ENCODE data around the gene INPP1. TPM values are rescaled to one million over a fixed set of nuclear protein-coding genes. Genes with fewer than 3 reads are reported as not detected.

The INPP1 gene
- total RNA-seq, 1 experiment from 2014 or later: 35.0 TPM

- DNase-seq: no peak
- 0 out of 2 replicates have a peak, but pooled peaks cover under 1% of the 10 kb centered on the region for H3K27me3 ChIP-seq
- H3K9me3 ChIP-seq (replicated peaks): 0 out of 2 replicates have a peak, but pooled peaks cover 4% of the 10 kb centered on the region
Observed at GRCh38 chr2:190405070-190405469, 61.7 kb downstream of the INPP1 start.

DNA sequence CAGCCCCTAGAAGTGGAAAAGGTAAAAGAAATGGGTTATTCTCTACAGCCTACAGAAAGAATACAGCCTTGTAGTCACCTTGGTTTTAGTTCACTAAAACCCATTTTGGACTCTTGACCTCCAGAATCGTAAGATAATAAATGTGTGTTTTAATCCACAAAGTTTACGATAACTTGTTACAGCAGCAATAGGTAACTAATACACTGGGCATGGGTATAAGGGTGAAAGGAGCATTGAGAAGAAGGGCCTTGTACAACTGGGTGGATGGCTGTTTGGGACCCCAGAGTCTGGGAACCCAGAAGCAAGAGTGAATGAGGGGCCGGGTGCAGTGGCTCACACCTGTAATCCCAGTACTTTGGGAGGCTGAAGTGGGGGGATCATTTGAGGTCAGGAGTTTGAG, 62.6 kb downstream of the INPP1 start:
- Histone ChIP-seq H3K27ac (no peak overlapping the region), H3K4me3 (no peak overlapping the region), H3K9me3 (replicated peaks) (0 out of 2 replicates have a peak, but pooled peaks cover 4% of the 10 kb centered on the region), H3K36me3 (no peaks in the 10 kb centered on the region), H3K4me1 (peaks cover 5% of the 10 kb centered on the region), H3K27me3 (0 out of 2 replicates have a peak, but pooled peaks cover 3% of the 10 kb centered on the region)
- no peak for DNase-seq

More at GRCh38 chr2:190405070-190405469, 61.7 kb downstream of the INPP1 start:
- Histone ChIP-seq H3K27ac (no peak overlapping the region), H3K4me3 (no peak overlapping the region), H3K4me1 (peaks cover 5% of the 10 kb centered on the region), H3K36me3 (no peaks in the 10 kb centered on the region)

- H3K9me3 ChIP-seq (replicated peaks): 0 out of 2 replicates have a peak, but pooled peaks cover 4% of the 10 kb centered on the region
- H3K4me1 ChIP-seq: peaks cover 5% of the 10 kb centered on the region
- H3K27ac ChIP-seq: no peak overlapping the region
- no peaks in the 10 kb centered on the region for H3K36me3 ChIP-seq
- H3K4me3 ChIP-seq: no peak overlapping the region
- 0 out of 2 replicates have a peak, but pooled peaks cover 3% of the 10 kb centered on the region for H3K27me3 ChIP-seq
- DNase-seq: no peak
Observed at GRCh38 chr2:190406805-190407204, 63.4 kb downstream of the INPP1 start.

GRCh38 chr2:190407246-190407661, 63.9 kb downstream of the INPP1 start:
- 0 out of 2 replicates have a peak, but pooled peaks cover 3% of the 10 kb centered on the region for H3K27me3 ChIP-seq
- no peak overlapping the region for H3K27ac ChIP-seq
- H3K9me3 ChIP-seq (replicated peaks): 0 out of 2 replicates have a peak, but pooled peaks cover 4% of the 10 kb centered on the region
- peak overlapping the region; percentile 75 for H3K4me3 ChIP-seq
- H3K36me3 ChIP-seq: no peaks in the 10 kb centered on the region
- peak in 1 of 2 experiments; percentile 42 for DNase-seq
- peaks cover 5% of the 10 kb centered on the region for H3K4me1 ChIP-seq

DNA sequence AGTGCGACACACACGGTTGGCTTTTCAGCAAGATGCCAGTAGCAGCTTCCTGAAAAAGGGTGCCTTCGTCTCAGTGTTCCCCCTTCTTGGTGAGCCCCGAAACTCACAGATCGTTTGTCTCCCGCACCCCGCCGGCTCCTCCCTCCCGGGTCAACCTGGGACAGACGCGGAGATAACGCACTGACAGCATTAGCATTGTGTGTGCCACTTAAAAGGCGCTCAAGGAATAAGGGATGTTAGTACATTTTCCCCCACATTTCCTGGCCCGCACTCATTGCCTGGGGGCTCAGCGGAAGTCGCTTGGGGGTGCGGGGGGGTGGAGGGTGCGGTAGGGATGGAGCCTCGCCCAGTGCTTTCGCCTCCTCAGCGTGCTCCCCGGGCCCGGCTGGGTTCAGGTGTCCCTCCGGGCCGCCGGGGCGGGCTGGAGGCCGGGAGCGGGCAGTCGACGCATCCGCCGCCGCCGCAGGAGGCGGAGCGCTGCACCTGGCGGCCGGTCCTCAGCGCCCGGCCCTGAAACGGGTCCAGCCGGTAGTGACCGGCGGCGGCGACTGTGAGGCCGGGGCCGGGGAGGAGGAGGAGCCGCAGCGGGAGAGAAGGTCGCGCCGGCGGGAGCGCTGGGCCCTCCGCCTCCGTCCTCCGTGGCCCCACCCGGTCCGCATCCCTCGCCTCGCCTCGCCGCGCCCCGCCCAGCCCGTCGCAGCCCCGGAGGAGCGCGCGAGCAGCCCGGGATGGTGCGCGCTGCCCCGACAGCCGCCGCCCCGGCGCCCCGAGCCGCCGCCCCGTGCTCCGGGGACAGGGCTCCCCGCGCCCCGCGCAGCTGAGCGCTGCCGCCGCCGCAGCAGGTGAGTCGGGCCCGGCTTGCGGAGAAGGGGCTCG, 64.5 kb downstream of the INPP1 start, which contains the start of gene MFSD6:
Gene MFSD6, plus strand, starts transcription at position 694 of the 876 bp plus-strand sequence. CDS start 27,675 bp downstream, outside the sequence.
- DNase-seq: peak; percentile 62 to 68
- Histone ChIP-seq H3K36me3 (no peaks in the 10 kb centered on the region), H3K4me3 (peak within 1 kb of the TSS; percentile 75), H3K27me3 (0 out of 2 replicates have a peak, but pooled peaks cover 3% of the 10 kb centered on the region), H3K4me1 (peaks cover 5% of the 10 kb centered on the region), H3K27ac (peak within 1 kb of the TSS; percentile 1; the same call in 1 of the 2 replicates), H3K9me3 (replicated peaks) (0 out of 2 replicates have a peak, but pooled peaks cover 3% of the 10 kb centered on the region)

DNA sequence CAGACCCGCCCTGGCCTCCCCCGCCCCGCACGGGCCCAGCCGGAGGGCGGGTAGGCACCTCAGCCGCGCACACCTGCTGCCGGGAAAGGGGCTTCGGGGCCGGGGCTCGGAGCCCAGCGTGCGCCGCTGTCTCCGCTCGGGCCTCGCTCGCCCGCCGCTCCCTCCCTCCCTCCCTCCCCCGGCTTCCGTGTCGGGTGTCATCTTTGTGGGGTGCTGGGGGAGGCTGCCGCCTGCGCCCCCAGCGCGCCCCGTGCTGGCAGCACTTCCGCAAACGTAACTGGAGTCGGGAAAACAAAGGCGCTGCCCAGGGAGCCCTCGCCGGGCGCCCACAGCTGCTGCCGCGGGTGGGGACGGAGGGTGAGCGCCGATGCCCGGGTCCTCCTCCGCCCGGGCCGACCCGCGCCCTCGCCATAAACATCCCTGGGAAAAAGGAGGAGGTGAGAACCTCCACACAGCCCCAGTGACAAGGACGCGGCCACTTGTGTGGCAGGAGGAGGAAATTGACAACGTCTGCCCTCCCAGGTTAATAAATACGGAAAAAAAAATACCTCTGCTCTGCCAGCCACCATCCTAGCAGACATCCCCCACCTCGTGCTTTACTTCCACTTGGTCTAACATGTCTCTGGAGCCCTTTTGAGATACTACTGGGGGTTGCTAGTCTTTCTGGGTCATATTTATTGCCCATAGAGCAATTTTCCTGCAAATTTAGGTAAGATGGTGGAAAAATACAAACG, 65.3 kb downstream of the INPP1 start:
- H3K27me3 ChIP-seq: 0 out of 2 replicates have a peak, but pooled peaks cover 3% of the 10 kb centered on the region
- DNase-seq: peak; percentile 80 to 85
- no peaks in the 10 kb centered on the region for H3K36me3 ChIP-seq
- H3K27ac ChIP-seq: peak overlapping the region; percentile 1; the same call in 1 of the 2 replicates
- H3K4me3 ChIP-seq: peak overlapping the region; percentile 75
- H3K9me3 ChIP-seq (replicated peaks): no peaks in the 10 kb centered on the region
- peaks cover 5% of the 10 kb centered on the region for H3K4me1 ChIP-seq

- peak overlapping the region; percentile 75 for H3K4me3 ChIP-seq
- H3K36me3 ChIP-seq: no peaks in the 10 kb centered on the region
- H3K27ac ChIP-seq: no peak overlapping the region
- H3K27me3 ChIP-seq: 0 out of 2 replicates have a peak, but pooled peaks cover 3% of the 10 kb centered on the region
- H3K4me1 ChIP-seq: peaks cover 5% of the 10 kb centered on the region
- no peaks in the 10 kb centered on the region for H3K9me3 ChIP-seq (replicated peaks)
- DNase-seq: peak in 1 of 2 experiments; percentile 36
Observed at GRCh38 chr2:190409616-190410015, 66.2 kb downstream of the INPP1 start.

DNA sequence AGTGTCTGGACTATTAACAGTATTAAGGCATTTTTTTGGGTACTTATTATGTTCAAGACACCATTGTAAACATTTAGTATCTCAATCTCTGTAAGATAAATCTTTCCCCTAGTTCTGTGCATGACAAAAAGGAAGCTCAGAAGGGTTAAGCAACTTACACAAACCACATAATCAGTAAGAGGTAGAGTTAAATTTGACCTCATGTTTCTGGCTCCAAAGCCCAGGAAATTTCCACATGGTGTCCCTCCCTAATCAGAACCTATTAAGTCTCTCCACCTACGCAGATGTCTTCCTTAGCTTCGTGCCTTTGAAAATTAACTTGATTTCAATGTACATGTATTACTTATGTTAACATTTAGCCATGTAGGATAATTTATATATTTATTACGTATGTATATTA, 66.8 kb downstream of the INPP1 start:
- no peak for DNase-seq
- Histone ChIP-seq H3K27ac (no peak overlapping the region), H3K27me3 (0 out of 2 replicates have a peak, but pooled peaks cover 3% of the 10 kb centered on the region), H3K4me1 (peaks cover 5% of the 10 kb centered on the region), H3K36me3 (no peaks in the 10 kb centered on the region), H3K4me3 (no peak overlapping the region), H3K9me3 (replicated peaks) (no peaks in the 10 kb centered on the region)

DNA sequence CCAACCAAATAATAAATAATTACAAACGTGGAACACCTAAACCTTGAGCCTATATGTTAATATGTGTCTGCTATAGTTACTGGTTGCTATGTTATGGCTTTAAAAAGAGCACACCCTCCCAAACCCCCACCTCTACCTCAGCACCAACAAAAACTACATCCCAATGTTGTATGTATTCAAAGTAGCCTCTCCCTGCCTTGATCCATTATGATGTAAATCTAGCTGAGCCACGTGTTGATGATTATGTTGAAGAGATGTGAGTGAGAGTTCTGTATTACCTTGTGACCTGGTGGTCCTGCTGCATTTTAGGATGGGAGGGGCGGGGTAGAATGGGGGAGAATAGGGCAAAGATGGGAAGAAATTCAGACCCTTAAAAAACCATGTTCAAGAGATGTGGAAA, 69.6 kb downstream of the INPP1 start:
- no peaks in the 10 kb centered on the region for H3K9me3 ChIP-seq (replicated peaks)
- H3K4me3 ChIP-seq: no peak overlapping the region
- H3K36me3 ChIP-seq: no peaks in the 10 kb centered on the region
- no peak for DNase-seq
- peaks cover 5% of the 10 kb centered on the region for H3K4me1 ChIP-seq
- H3K27me3 ChIP-seq: 0 out of 2 replicates have a peak, but pooled peaks cover 3% of the 10 kb centered on the region
- no peak overlapping the region for H3K27ac ChIP-seq

- 0 out of 2 replicates have a peak, but pooled peaks cover 3% of the 10 kb centered on the region for H3K27me3 ChIP-seq
- no peaks in the 10 kb centered on the region for H3K9me3 ChIP-seq (replicated peaks)
- no peak overlapping the region for H3K4me3 ChIP-seq
- no peaks in the 10 kb centered on the region for H3K36me3 ChIP-seq
- no peak overlapping the region for H3K27ac ChIP-seq
- peaks cover 5% of the 10 kb centered on the region for H3K4me1 ChIP-seq
- DNase-seq: no peak
Observed at GRCh38 chr2:190413421-190413820, 70.0 kb downstream of the INPP1 start.

DNA sequence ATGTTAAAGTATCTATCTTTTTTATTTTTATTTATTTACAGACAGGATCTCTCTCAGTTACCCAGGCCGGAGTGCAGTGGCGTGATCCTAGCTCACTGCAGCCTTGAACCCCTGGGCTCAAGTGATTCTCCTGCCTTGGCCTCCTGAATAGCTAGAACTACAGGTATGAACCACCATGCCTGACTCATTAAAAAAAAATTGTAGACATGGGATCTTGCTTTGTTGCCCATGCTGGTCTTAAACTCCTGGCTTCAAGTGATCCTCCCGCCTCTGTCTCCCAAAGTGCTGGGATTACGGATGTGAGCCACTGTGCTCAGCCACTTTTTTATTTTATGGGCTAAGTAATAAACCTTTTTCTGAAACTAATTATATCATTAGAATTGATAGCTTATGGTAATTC, 71.9 kb downstream of the INPP1 start:
- H3K27ac ChIP-seq: no peak overlapping the region
- no peaks in the 10 kb centered on the region for H3K9me3 ChIP-seq (replicated peaks)
- no peak for DNase-seq
- H3K4me3 ChIP-seq: no peak overlapping the region
- H3K36me3 ChIP-seq: no peaks in the 10 kb centered on the region
- H3K4me1 ChIP-seq: no peaks in the 10 kb centered on the region; the same call in 1 of the 2 replicates
- 0 out of 2 replicates have a peak, but pooled peaks cover under 1% of the 10 kb centered on the region for H3K27me3 ChIP-seq

- Histone ChIP-seq H3K9me3 (replicated peaks) (no peaks in the 10 kb centered on the region), H3K4me3 (no peak overlapping the region), H3K27me3 (no peaks in the 10 kb centered on the region), H3K4me1 (no peaks in the 10 kb centered on the region; the same call in 1 of the 2 replicates), H3K27ac (no peak overlapping the region), H3K36me3 (no peaks in the 10 kb centered on the region)
- peak in 1 of 2 experiments; percentile 41 for DNase-seq
Observed at GRCh38 chr2:190415794-190416775, 72.7 kb downstream of the INPP1 start.

GRCh38 chr2:190417045-190417842, 73.9 kb downstream of the INPP1 start:
- no peaks in the 10 kb centered on the region for H3K36me3 ChIP-seq
- H3K4me1 ChIP-seq: no peaks in the 10 kb centered on the region; the same call in 1 of the 2 replicates
- H3K27me3 ChIP-seq: no peaks in the 10 kb centered on the region
- H3K27ac ChIP-seq: no peak overlapping the region
- no peak overlapping the region for H3K4me3 ChIP-seq
- DNase-seq: peak in 1 of 2 experiments; percentile 34
- H3K9me3 ChIP-seq (replicated peaks): no peaks in the 10 kb centered on the region
